ENCODE results near the gene CAPN12.

DNA sequence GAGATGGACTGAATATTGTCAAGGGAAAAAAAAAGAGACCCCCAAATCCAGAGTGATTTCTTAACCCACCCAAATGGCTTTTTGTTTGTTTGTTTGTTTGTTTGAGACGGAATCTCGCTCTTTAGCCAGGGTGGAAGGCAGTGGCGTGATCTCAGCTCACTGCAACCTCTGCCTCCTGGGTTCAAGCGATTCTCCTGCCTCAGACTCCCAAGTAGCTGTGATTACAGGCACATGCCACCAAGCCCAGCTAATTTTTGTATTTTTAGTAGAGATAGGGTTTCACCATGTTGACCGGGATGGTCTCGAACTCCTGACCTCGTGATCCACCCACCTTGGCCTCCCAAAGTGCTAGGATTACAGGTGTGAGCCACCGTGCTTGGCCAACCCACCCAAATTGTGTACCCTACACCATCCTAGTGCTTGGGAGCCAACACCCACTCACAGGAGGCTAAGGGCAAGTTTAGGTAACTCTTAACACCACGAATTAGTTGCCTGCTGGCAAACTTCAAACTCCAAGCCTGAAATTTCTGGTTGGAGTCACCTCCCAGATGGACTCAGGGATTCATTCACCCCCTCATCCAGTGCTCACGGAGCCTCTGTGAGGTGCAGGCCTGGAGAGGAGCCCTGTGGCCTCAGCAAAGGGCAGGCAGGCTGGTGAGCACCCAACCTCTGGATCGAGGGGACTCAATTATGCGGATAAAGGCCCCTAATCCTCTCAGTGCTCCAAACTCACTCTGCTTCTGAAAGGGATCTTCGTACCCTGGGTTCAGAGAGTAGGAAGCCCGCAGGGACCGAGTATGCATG, 59.2 kb downstream of the CAPN12 start:
- no peak for TF ChIP-seq POLR2AphosphoS5 (IDR thresholded peaks at IDR 0.05; ENCODE audit: low read depth)
- TF ChIP-seq, protein P1, sequence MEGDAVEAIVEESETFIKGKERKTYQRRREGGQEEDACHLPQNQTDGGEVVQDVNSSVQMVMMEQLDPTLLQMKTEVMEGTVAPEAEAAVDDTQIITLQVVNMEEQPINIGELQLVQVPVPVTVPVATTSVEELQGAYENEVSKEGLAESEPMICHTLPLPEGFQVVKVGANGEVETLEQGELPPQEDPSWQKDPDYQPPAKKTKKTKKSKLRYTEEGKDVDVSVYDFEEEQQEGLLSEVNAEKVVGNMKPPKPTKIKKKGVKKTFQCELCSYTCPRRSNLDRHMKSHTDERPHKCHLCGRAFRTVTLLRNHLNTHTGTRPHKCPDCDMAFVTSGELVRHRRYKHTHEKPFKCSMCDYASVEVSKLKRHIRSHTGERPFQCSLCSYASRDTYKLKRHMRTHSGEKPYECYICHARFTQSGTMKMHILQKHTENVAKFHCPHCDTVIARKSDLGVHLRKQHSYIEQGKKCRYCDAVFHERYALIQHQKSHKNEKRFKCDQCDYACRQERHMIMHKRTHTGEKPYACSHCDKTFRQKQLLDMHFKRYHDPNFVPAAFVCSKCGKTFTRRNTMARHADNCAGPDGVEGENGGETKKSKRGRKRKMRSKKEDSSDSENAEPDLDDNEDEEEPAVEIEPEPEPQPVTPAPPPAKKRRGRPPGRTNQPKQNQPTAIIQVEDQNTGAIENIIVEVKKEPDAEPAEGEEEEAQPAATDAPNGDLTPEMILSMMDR (conservative IDR thresholded peaks at IDR 0.05; ENCODE audit: low read depth in 2 of 2) = no peak
- no peak for TF ChIP-seq EZH2 (IDR thresholded peaks at IDR 0.05; ENCODE audit: low read depth, unreplicated experiment)
- TF ChIP-seq EZH2phosphoT487 (IDR thresholded peaks at IDR 0.05; ENCODE audit: unreplicated experiment) = no peak
- TF ChIP-seq, protein P2, sequence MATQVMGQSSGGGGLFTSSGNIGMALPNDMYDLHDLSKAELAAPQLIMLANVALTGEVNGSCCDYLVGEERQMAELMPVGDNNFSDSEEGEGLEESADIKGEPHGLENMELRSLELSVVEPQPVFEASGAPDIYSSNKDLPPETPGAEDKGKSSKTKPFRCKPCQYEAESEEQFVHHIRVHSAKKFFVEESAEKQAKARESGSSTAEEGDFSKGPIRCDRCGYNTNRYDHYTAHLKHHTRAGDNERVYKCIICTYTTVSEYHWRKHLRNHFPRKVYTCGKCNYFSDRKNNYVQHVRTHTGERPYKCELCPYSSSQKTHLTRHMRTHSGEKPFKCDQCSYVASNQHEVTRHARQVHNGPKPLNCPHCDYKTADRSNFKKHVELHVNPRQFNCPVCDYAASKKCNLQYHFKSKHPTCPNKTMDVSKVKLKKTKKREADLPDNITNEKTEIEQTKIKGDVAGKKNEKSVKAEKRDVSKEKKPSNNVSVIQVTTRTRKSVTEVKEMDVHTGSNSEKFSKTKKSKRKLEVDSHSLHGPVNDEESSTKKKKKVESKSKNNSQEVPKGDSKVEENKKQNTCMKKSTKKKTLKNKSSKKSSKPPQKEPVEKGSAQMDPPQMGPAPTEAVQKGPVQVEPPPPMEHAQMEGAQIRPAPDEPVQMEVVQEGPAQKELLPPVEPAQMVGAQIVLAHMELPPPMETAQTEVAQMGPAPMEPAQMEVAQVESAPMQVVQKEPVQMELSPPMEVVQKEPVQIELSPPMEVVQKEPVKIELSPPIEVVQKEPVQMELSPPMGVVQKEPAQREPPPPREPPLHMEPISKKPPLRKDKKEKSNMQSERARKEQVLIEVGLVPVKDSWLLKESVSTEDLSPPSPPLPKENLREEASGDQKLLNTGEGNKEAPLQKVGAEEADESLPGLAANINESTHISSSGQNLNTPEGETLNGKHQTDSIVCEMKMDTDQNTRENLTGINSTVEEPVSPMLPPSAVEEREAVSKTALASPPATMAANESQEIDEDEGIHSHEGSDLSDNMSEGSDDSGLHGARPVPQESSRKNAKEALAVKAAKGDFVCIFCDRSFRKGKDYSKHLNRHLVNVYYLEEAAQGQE (IDR thresholded peaks at IDR 0.05; ENCODE audit: unreplicated experiment) = no peak
- no peak for TF ChIP-seq CREB1 (CRISPR knock-in tag; IDR thresholded peaks at IDR 0.05; ENCODE audit: low read depth)
- TF ChIP-seq ZNF114 (CRISPR knock-in tag; IDR thresholded peaks at IDR 0.05) = no peak
- TF ChIP-seq, protein P3, sequence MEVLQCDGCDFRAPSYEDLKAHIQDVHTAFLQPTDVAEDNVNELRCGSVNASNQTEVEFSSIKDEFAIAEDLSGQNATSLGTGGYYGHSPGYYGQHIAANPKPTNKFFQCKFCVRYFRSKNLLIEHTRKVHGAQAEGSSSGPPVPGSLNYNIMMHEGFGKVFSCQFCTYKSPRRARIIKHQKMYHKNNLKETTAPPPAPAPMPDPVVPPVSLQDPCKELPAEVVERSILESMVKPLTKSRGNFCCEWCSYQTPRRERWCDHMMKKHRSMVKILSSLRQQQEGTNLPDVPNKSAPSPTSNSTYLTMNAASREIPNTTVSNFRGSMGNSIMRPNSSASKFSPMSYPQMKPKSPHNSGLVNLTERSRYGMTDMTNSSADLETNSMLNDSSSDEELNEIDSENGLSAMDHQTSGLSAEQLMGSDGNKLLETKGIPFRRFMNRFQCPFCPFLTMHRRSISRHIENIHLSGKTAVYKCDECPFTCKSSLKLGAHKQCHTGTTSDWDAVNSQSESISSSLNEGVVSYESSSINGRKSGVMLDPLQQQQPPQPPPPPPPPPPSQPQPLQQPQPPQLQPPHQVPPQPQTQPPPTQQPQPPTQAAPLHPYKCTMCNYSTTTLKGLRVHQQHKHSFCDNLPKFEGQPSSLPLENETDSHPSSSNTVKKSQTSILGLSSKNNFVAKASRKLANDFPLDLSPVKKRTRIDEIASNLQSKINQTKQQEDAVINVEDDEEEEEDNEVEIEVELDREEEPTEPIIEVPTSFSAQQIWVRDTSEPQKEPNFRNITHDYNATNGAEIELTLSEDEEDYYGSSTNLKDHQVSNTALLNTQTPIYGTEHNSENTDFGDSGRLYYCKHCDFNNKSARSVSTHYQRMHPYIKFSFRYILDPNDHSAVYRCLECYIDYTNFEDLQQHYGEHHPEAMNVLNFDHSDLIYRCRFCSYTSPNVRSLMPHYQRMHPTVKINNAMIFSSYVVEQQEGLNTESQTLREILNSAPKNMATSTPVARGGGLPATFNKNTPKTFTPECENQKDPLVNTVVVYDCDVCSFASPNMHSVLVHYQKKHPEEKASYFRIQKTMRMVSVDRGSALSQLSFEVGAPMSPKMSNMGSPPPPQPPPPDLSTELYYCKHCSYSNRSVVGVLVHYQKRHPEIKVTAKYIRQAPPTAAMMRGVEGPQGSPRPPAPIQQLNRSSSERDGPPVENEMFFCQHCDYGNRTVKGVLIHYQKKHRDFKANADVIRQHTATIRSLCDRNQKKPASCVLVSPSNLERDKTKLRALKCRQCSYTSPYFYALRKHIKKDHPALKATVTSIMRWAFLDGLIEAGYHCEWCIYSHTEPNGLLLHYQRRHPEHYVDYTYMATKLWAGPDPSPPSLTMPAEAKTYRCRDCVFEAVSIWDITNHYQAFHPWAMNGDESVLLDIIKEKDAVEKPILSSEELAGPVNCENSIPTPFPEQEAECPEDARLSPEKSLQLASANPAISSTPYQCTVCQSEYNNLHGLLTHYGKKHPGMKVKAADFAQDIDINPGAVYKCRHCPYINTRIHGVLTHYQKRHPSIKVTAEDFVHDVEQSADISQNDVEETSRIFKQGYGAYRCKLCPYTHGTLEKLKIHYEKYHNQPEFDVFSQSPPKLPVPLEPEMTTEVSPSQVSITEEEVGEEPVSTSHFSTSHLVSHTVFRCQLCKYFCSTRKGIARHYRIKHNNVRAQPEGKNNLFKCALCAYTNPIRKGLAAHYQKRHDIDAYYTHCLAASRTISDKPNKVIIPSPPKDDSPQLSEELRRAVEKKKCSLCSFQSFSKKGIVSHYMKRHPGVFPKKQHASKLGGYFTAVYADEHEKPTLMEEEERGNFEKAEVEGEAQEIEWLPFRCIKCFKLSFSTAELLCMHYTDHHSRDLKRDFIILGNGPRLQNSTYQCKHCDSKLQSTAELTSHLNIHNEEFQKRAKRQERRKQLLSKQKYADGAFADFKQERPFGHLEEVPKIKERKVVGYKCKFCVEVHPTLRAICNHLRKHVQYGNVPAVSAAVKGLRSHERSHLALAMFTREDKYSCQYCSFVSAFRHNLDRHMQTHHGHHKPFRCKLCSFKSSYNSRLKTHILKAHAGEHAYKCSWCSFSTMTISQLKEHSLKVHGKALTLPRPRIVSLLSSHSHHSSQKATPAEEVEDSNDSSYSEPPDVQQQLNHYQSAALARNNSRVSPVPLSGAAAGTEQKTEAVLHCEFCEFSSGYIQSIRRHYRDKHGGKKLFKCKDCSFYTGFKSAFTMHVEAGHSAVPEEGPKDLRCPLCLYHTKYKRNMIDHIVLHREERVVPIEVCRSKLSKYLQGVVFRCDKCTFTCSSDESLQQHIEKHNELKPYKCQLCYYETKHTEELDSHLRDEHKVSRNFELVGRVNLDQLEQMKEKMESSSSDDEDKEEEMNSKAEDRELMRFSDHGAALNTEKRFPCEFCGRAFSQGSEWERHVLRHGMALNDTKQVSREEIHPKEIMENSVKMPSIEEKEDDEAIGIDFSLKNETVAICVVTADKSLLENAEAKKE (CRISPR knock-in tag; IDR thresholded peaks at IDR 0.05) = no peak
- no peak for TF ChIP-seq ZNF331 (CRISPR knock-in tag; IDR thresholded peaks at IDR 0.05; ENCODE audit: low read depth)
- TF ChIP-seq, protein P4, sequence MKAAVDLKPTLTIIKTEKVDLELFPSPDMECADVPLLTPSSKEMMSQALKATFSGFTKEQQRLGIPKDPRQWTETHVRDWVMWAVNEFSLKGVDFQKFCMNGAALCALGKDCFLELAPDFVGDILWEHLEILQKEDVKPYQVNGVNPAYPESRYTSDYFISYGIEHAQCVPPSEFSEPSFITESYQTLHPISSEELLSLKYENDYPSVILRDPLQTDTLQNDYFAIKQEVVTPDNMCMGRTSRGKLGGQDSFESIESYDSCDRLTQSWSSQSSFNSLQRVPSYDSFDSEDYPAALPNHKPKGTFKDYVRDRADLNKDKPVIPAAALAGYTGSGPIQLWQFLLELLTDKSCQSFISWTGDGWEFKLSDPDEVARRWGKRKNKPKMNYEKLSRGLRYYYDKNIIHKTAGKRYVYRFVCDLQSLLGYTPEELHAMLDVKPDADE (IDR thresholded peaks at IDR 0.05) = no peak
- no peak for TF ChIP-seq NANOG (IDR thresholded peaks at IDR 0.05; ENCODE audit: borderline replicate concordance)
- no peak for TF ChIP-seq JUNB (IDR thresholded peaks at IDR 0.05; ENCODE audit: unreplicated experiment)
- no peak for TF ChIP-seq STAT1 (IDR thresholded peaks at IDR 0.05; ENCODE audit: unreplicated experiment)
